Uterus (tissue), 4 donors: Measurements from ENCODE around the gene PRKCE. TPM values are rescaled to one million over a fixed set of nuclear protein-coding genes. Genes with fewer than 3 reads are reported as not detected.

Experiments used
- DNase-seq, 2 donors: peaks; one replicate each; pipeline ENCODE4 v3.0.0-alpha.2; 2019 to 2020
- H3K27ac ChIP-seq, 2 donors: fragments of 200-600 bp; sonication (generic); 1 replicate in 1 of 2; 2 replicates in 1 of 2; pipeline ENCODE4 v1.5.1; 2016 to 2018
- H3K27me3 ChIP-seq, 2 donors: fragments of 200-600 bp; sonication (generic); one replicate each; pipeline ENCODE4 v1.5.1; 2018 to 2019; ENCODE audit warnings: control low read depth in 1 of 2
- H3K36me3 ChIP-seq, 2 donors: fragments of 200-600 bp; sonication (generic); one replicate each; pipeline ENCODE4 v1.5.1; 2019; ENCODE audit warnings: control low read depth in 1 of 2
- H3K4me1 ChIP-seq, 2 donors: fragments of 200-600 bp; sonication (generic); one replicate each; pipeline ENCODE4 v1.5.1; 2018 to 2019; ENCODE audit warnings: control low read depth in 1 of 2
- H3K4me3 ChIP-seq, 2 donors: fragments of 200-600 bp; sonication (generic); 1 replicate in 1 of 2; 2 replicates in 1 of 2; pipeline ENCODE4 v1.5.1; 2018 to 2019; ENCODE audit warnings: mild to moderate bottlenecking in 1 of 2
- H3K9me3 ChIP-seq, 2 donors: fragments of 200-600 bp; sonication (generic); one replicate each; pipeline ENCODE4 v1.5.1; 2019; ENCODE audit warnings: control low read depth in 1 of 2
- CTCF ChIP-seq, 4 experiments: fragments of 200-600 bp in 2 of 4; fragments of 450-650 bp in 2 of 4; sonication (generic) in 2 of 4; IDR thresholded peaks; one replicate each; pipeline ENCODE4 v1.5.1; 2016 to 2019; ENCODE audit warnings: antibody characterized with exemption in 4 of 4, mild to moderate bottlenecking in 2 of 4, moderate library complexity in 1 of 4
- POLR2A ChIP-seq, 2 donors: fragments of 450-650 bp; IDR thresholded peaks; one replicate each; pipeline ENCODE4 v1.6.1; 2016; ENCODE audit warnings: antibody characterized with exemption in 2 of 2, mild to moderate bottlenecking in 1 of 2, moderate library complexity in 1 of 2
- intact Hi-C: fragments of 100-400 bp; cut with DNase I; formaldehyde crosslinking; loops from one replicate; pipeline ENCODE4 v1.15.1; 2023; ENCODE audit warnings: low total_unique reads
- total RNA-seq, 4 donors: library from RNA; depleted of rRNA in 3 of 4; stranded (reverse); fragments of >200 nt in 3 of 4; gene quantifications; one replicate each; pipeline versions ENCODE4 v1.1.0 to v1.2.4, GENCODE V29; 2014 to 2023
- donor health status: DM: yes; HTN: yes; CAD: no.

The PRKCE gene
- total RNA-seq, 4 donors from 2014 or later = 3.8 to 47.6 (median 14.2) TPM

- no peaks in the 10 kb centered on the region for H3K36me3 ChIP-seq
- no peaks in the 10 kb centered on the region for H3K9me3 ChIP-seq
- no peak overlapping the region for H3K27ac ChIP-seq
- TF ChIP-seq CTCF (IDR thresholded peaks at IDR 0.05) = no peak
- intact Hi-C loops = no loop called here
- no peaks in the 10 kb centered on the region for H3K27me3 ChIP-seq
- no peak overlapping the region for H3K4me3 ChIP-seq
- H3K4me1 ChIP-seq = peaks cover 3 to 8% of the 10 kb centered on the region in 2 donors
- DNase-seq = no peak
Observed at GRCh38 chr2:45709137-45709536, 57.7 kb downstream of the PRKCE start.

- peaks cover 3% of the 10 kb centered on the region in 2 donors for H3K4me1 ChIP-seq
- intact Hi-C loops = no loop called here
- no peaks in the 10 kb centered on the region for H3K9me3 ChIP-seq
- no peaks in the 10 kb centered on the region for H3K27me3 ChIP-seq
- no peaks in the 10 kb centered on the region for H3K36me3 ChIP-seq
- H3K4me3 ChIP-seq = no peak overlapping the region
- no peak for DNase-seq
- no peak overlapping the region for H3K27ac ChIP-seq
- TF ChIP-seq POLR2A (IDR thresholded peaks at IDR 0.05) (no peak), CTCF (IDR thresholded peaks at IDR 0.05) (no peak)
Observed at GRCh38 chr2:45710468-45710867, 59.0 kb downstream of the PRKCE start.

GRCh38 chr2:45711224-45711623 lies 59.7 kb downstream of the PRKCE start:
- Histone ChIP-seq H3K27ac (no peak overlapping the region), H3K4me1 (no peaks in the 10 kb centered on the region), H3K36me3 (no peaks in the 10 kb centered on the region), H3K9me3 (no peaks in the 10 kb centered on the region), H3K4me3 (no peak overlapping the region), H3K27me3 (no peaks in the 10 kb centered on the region)
- TF ChIP-seq CTCF (IDR thresholded peaks at IDR 0.05) (no peak), POLR2A (IDR thresholded peaks at IDR 0.05) (no peak)
- no peak for DNase-seq
- intact Hi-C loops = no loop called here

- no peak overlapping the region for H3K27ac ChIP-seq
- no peaks in the 10 kb centered on the region for H3K9me3 ChIP-seq
- H3K4me3 ChIP-seq = no peak overlapping the region
- H3K4me1 ChIP-seq = no peaks in the 10 kb centered on the region
- DNase-seq = no peak
- no peak for TF ChIP-seq CTCF (IDR thresholded peaks at IDR 0.05)
- no peak for TF ChIP-seq POLR2A (IDR thresholded peaks at IDR 0.05)
- H3K36me3 ChIP-seq = no peaks in the 10 kb centered on the region
- no peaks in the 10 kb centered on the region for H3K27me3 ChIP-seq
- intact Hi-C loops = no loop called here
Observed at GRCh38 chr2:45712570-45712969, 61.1 kb downstream of the PRKCE start.

GRCh38 chr2:45713136-45713535 lies 61.7 kb downstream of the PRKCE start:
- intact Hi-C loops = no loop called here
- no peak overlapping the region for H3K27ac ChIP-seq
- no peaks in the 10 kb centered on the region for H3K4me1 ChIP-seq
- no peak overlapping the region for H3K4me3 ChIP-seq
- no peaks in the 10 kb centered on the region for H3K27me3 ChIP-seq
- H3K36me3 ChIP-seq = no peaks in the 10 kb centered on the region
- no peaks in the 10 kb centered on the region for H3K9me3 ChIP-seq
- no peak for DNase-seq
- TF ChIP-seq CTCF (IDR thresholded peaks at IDR 0.05) (no peak), POLR2A (IDR thresholded peaks at IDR 0.05) (no peak)
